ENCODE measurements around the gene PORCN.
A peak's percentile ranks its signal among the peaks of the same experiment; 100 is the strongest.
"Not testable (repeated sequence)": the region's sequence is repeated elsewhere in the genome, so short reads cannot be mapped to it uniquely, and the experiment has no call there.

The PORCN gene

DNA sequence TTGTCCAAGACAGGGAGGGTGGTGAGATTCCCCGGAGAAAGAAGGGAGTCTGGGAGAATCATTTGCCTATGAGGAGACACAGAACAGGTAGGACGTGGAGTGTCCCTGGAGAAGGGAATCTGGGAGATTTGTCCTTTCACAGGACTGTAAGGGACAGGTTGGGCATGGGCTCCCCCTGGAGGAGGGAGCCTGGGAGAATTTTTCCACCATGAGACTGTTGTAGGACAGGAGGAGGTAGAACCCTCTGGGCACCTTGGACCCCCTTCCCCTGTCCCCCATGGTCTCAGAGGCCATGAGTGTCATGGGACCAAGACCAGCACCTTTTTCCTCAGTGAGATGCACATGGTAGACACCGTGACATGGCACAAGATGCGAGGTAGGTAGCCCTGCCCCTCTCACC lies 2.8 kb downstream of the PORCN start:
- no peak overlapping the region for H3K27ac Mint-ChIP-seq
- H3K4me3 Mint-ChIP-seq: no peak overlapping the region
- H3K9me3 Mint-ChIP-seq: no peaks in the 10 kb centered on the region
- peaks cover 16 to 22% of the 10 kb centered on the region in 2 donors for H3K36me3 Mint-ChIP-seq
- peaks cover 0 to 4% of the 10 kb centered on the region in 2 donors for H3K27me3 Mint-ChIP-seq
- no peak for ATAC-seq (replicated peaks)
- no peak for DNase-seq
- peaks cover 18 to 29% of the 10 kb centered on the region in 2 donors for H3K4me1 Mint-ChIP-seq

DNA sequence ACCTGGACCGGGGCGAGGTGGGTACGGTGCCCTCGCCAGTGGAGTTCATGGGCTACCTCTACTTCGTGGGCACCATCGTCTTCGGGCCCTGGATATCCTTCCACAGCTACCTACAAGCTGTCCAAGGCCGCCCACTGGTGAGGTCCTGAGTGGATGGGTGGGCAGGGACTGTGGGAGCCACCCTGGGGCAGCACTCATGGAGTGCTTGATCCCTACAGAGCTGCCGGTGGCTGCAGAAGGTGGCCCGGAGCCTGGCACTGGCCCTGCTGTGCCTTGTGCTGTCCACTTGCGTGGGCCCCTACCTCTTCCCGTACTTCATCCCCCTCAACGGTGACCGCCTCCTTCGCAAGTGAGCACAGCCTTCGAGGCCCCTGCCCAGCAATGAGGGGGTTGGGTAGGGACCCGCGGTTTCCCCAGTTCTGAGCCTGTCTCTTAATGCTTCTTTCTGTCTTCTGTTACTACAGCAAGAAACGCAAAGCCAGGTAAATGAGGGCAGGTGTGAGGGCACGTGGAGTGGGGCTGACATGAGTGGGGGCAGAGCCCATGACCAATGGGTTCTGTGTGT lies 3.7 kb downstream of the PORCN start:
- no peak overlapping the region for H3K4me3 Mint-ChIP-seq
- H3K27ac Mint-ChIP-seq: no peak overlapping the region
- no peak for DNase-seq
- peaks cover 18 to 29% of the 10 kb centered on the region in 2 donors for H3K4me1 Mint-ChIP-seq
- H3K36me3 Mint-ChIP-seq: peaks cover 20 to 22% of the 10 kb centered on the region in 2 donors
- no peak for ATAC-seq (replicated peaks)
- H3K27me3 Mint-ChIP-seq: peaks cover 0 to 4% of the 10 kb centered on the region in 2 donors
- H3K9me3 Mint-ChIP-seq: no peaks in the 10 kb centered on the region

DNA sequence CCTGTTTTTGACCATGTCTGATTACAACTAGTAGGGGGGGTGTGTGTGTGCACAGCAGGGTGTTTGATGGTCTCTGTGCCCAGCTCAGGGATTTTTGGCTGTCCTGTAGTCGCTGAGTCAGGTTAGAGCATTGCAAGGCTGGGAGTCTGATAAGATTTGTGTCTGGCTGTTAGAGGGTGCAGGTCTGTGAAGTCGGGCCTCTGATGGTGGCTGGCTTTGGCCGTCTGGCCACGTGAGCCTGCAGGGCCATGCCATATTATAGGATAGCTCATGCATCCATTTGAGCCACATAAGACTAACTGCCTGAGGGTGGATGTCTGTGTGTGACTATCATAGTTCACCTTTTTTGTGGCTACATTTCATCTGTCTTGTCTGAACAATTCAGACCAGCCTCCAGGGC lies 4.9 kb downstream of the PORCN start:
- DNase-seq (no peak), ATAC-seq (replicated peaks) (no peak)
- no peak overlapping the region for H3K4me3 Mint-ChIP-seq
- peaks cover 20 to 22% of the 10 kb centered on the region in 2 donors for H3K36me3 Mint-ChIP-seq
- no peak overlapping the region for H3K27ac Mint-ChIP-seq
- H3K4me1 Mint-ChIP-seq: peaks cover 15 to 24% of the 10 kb centered on the region in 2 donors
- no peaks in the 10 kb centered on the region for H3K9me3 Mint-ChIP-seq
- peaks cover 0 to 4% of the 10 kb centered on the region in 2 donors for H3K27me3 Mint-ChIP-seq

DNA sequence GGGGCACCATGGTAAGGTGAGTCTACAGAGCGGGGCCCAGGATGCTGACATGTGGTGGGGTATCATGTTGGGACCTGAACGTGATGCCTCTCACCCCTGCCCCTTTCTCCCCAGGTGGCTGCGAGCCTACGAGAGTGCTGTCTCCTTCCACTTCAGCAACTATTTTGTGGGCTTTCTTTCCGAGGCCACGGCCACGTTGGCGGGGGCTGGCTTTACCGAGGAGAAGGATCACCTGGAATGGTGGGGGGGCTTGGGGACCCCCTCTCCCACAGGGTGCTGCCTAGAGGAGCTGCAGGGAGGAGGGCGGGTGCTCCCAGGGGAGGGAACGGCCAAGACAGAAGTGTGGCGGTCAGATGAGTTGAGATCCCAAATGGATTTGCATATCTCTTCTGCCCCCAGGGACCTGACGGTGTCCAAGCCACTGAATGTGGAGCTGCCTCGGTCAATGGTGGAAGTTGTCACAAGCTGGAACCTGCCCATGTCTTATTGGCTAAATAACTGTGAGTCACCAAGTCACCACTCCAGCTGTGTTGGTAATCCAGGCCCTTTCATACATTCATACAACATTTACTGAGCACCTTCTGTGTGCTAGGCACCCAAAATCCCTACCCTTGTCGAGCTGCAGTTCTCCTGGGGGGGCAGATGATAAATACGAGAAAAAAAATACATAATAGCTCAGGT lies 5.5 kb downstream of the PORCN start:
- peaks cover 20 to 22% of the 10 kb centered on the region in 2 donors for H3K36me3 Mint-ChIP-seq
- DNase-seq: no peak
- H3K4me1 Mint-ChIP-seq: peaks cover 13 to 22% of the 10 kb centered on the region in 2 donors
- peaks cover 0 to 4% of the 10 kb centered on the region in 2 donors for H3K27me3 Mint-ChIP-seq
- no peaks in the 10 kb centered on the region for H3K9me3 Mint-ChIP-seq
- no peak overlapping the region for H3K4me3 Mint-ChIP-seq
- H3K27ac Mint-ChIP-seq: no peak overlapping the region
- ATAC-seq (replicated peaks): no peak

DNA sequence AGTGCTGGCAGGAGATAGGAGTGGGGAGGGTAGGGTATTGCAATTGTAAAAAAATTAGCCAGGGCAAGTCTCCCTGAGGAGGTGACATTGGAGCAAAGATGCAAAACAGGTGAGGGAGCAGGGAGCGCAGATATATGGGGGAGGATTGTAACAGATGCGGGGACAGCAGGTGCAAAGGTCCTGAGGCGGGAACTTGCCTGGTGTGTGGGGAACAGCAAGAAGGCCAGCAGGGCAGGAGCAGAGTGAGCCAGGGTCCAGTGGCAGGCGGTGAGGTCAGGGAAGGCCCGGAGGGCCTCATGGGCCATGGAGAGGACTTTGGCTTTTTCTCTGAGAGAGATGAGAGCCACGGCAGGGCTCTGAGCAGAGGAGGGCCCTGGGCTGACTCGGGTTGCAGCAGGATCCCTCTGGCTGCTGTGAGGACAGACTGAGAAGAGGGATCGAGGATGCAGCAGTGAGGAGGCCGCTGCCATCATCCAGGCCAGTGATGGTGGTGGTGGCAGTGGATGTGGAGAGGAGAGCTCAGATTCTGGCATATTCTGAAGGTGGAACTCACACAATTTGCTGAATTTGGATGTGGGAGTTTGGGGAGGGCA lies 6.2 kb downstream of the PORCN start:
- no peak overlapping the region for H3K27ac Mint-ChIP-seq
- H3K4me3 Mint-ChIP-seq: no peak overlapping the region
- ATAC-seq (replicated peaks) (no peak), DNase-seq (no peak)
- peaks cover 6 to 15% of the 10 kb centered on the region in 2 donors for H3K4me1 Mint-ChIP-seq
- peaks cover 0 to 4% of the 10 kb centered on the region in 2 donors for H3K27me3 Mint-ChIP-seq
- H3K9me3 Mint-ChIP-seq: no peaks in the 10 kb centered on the region
- peaks cover 20% of the 10 kb centered on the region in 2 donors for H3K36me3 Mint-ChIP-seq

DNA sequence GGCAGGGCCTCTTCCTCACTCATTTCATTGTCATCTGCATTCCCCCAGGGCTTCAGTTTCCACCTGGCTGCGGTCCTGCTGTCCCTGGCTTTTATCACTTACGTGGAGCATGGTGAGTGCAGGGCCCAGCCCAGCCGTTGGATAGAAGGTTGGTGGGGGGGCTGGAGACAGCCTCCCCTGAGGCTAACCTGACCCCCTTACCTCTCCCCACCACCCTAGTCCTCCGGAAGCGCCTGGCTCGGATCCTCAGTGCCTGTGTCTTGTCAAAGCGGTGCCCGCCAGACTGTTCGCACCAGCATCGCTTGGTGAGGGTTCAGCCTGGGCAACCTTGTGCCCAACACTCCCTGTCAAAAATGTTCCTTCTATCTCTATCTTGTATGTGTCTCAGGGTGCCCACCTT lies 7.0 kb downstream of the PORCN start:
- Mint-ChIP-seq H3K9me3 (peaks cover 0 to 3% of the 10 kb centered on the region in 2 donors), H3K36me3 (peaks cover 20 to 23% of the 10 kb centered on the region in 2 donors), H3K27ac (no peak overlapping the region), H3K4me1 (peaks cover 5 to 15% of the 10 kb centered on the region in 2 donors), H3K4me3 (no peak overlapping the region), H3K27me3 (peaks cover 0 to 4% of the 10 kb centered on the region in 2 donors)
- no peak for DNase-seq
- no peak for ATAC-seq (replicated peaks)

DNA sequence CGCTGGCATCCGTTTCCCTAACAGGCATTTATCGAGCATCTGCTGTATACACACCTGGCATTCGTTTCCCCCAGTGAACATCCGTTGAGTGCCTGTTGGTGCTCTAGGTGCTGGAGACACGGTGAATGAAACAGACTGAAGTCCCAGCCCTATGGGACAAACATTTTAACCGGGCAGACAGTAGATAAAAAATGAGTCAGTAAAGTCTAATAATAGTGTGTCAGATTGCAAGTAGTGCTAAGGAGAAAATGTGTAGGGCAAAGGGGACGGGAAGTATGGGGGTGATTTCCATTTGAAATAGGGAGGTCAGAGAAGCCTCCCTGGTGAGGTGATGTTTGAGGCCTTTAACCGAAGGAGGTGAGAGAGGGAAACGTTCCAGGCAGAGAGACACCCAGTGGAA lies 7.5 kb downstream of the PORCN start:
- peaks cover 0 to 4% of the 10 kb centered on the region in 2 donors for H3K27me3 Mint-ChIP-seq
- peaks cover 0 to 5% of the 10 kb centered on the region in 2 donors for H3K9me3 Mint-ChIP-seq
- H3K36me3 Mint-ChIP-seq: peaks cover 16 to 20% of the 10 kb centered on the region in 2 donors
- no peak overlapping the region for H3K27ac Mint-ChIP-seq
- ATAC-seq (replicated peaks) (no peak), DNase-seq (no peak)
- H3K4me3 Mint-ChIP-seq: no peak overlapping the region
- peaks cover 6 to 15% of the 10 kb centered on the region in 2 donors for H3K4me1 Mint-ChIP-seq

DNA sequence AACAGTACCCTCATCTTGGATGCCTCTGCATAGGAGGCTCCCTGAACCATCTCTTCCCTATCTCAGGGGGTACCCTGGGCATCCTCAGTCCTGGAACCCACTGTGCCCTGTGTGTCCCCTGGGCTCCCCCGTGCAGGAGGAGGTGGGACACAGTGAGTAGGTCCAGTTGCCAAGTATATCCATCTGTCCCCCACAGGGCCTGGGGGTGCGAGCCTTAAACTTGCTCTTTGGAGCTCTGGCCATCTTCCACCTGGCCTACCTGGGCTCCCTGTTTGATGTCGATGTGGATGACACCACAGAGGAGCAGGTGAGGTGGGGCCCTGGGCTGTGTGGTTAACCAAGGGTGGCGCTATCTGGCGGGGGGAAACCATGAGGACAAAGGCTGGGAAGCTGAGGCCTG lies 8.2 kb downstream of the PORCN start:
- DNase-seq (no peak), ATAC-seq (replicated peaks) (no peak)
- peaks cover 13 to 17% of the 10 kb centered on the region in 2 donors for H3K36me3 Mint-ChIP-seq
- peaks cover 5 to 12% of the 10 kb centered on the region in 2 donors for H3K4me1 Mint-ChIP-seq
- no peak overlapping the region for H3K27ac Mint-ChIP-seq
- H3K9me3 Mint-ChIP-seq: peaks cover 0 to 5% of the 10 kb centered on the region in 2 donors
- peaks cover 0 to 3% of the 10 kb centered on the region in 2 donors for H3K27me3 Mint-ChIP-seq
- no peak overlapping the region for H3K4me3 Mint-ChIP-seq

DNA sequence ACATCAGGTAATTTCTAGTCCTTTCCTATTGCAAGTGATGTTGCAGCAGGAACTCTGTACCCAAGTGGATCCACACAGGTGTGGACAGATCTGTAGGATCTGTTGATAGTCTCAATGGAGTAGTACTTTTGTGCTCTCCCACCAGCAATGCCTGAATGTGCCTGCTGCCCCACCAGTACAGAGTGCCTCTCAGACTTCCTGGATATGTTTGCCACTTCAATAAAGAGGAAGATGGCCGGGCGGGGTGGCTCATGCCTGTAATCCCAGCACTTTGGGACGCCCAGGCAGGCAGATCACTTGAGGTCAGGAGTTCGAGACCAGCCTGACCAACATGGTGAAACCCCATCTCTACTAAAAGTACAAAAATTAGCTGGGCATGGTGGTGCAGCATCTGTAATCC lies 10.7 kb downstream of the PORCN start:
- not testable (repeated sequence) for ATAC-seq (replicated peaks); DNase-seq; H3K27ac Mint-ChIP-seq; H3K4me3 Mint-ChIP-seq; H3K9me3 Mint-ChIP-seq; H3K27me3 Mint-ChIP-seq
- Mint-ChIP-seq H3K4me1 (peaks cover 9 to 17% of the 10 kb centered on the region in 2 donors), H3K36me3 (peaks cover 16 to 19% of the 10 kb centered on the region in 2 donors)

DNA sequence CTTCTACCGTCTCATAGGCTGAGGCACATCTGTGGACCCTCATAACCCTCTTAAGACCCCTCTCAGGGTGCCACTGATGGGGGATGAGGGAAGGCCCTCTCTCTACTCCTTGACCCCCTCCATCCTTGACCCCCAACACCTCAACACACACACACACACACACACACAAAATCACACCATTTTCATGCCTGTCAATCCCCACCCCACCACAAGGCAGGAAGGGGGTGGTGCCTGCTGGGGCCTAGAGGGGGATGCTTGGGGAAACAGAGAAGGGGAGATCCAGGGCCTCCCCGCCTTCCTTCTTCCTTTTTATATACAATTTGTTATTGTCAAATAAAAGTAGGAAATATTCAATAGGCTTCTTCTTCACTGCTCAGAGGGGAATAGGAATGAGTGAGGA lies 11.7 kb downstream of the PORCN start:
- DNase-seq: no peak

DNA sequence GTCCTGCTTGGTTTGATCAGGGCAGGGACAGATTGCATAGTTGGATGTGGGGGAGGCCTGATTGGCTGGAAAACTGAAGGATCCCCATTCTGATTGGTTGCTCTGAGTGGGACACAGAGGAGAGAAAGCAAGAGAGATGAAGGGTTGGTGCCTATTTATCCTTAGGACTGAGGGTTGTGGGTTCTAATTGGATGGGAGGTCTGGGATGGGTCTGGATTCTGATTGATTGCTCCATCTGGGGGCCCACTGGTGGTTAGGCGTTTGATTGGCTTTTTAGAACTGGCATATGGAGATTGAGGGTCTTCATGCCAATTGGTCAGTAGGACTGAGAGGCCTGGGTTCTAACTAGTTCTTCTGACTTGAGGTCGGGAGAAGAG lies 12.2 kb downstream of the PORCN start:
- peaks cover 10% of the 10 kb centered on the region in 2 donors for H3K36me3 Mint-ChIP-seq
- H3K27me3 Mint-ChIP-seq: no peaks in the 10 kb centered on the region
- peak overlapping the region; percentile 80 for H3K27ac Mint-ChIP-seq
- H3K9me3 Mint-ChIP-seq: peaks cover 0 to 8% of the 10 kb centered on the region in 2 donors
- ATAC-seq (replicated peaks) (peak in 1 of 2 donors; percentile 4), DNase-seq (no peak)
- peak overlapping the region; percentile 84 to 87 for H3K4me3 Mint-ChIP-seq
- H3K4me1 Mint-ChIP-seq: peaks cover 9 to 17% of the 10 kb centered on the region in 2 donors

More for the DNA sequence above, 11.7 kb downstream of the PORCN start:
- Mint-ChIP-seq H3K9me3 (peaks cover 0 to 8% of the 10 kb centered on the region in 2 donors), H3K27me3 (no peaks in the 10 kb centered on the region), H3K36me3 (peaks cover 10% of the 10 kb centered on the region in 2 donors), H3K27ac (peak overlapping the region; percentile 80), H3K4me3 (peak overlapping the region in 1 of 2 donors; percentile 87), H3K4me1 (peaks cover 9 to 17% of the 10 kb centered on the region in 2 donors)
- no peak for ATAC-seq (replicated peaks)

DNA sequence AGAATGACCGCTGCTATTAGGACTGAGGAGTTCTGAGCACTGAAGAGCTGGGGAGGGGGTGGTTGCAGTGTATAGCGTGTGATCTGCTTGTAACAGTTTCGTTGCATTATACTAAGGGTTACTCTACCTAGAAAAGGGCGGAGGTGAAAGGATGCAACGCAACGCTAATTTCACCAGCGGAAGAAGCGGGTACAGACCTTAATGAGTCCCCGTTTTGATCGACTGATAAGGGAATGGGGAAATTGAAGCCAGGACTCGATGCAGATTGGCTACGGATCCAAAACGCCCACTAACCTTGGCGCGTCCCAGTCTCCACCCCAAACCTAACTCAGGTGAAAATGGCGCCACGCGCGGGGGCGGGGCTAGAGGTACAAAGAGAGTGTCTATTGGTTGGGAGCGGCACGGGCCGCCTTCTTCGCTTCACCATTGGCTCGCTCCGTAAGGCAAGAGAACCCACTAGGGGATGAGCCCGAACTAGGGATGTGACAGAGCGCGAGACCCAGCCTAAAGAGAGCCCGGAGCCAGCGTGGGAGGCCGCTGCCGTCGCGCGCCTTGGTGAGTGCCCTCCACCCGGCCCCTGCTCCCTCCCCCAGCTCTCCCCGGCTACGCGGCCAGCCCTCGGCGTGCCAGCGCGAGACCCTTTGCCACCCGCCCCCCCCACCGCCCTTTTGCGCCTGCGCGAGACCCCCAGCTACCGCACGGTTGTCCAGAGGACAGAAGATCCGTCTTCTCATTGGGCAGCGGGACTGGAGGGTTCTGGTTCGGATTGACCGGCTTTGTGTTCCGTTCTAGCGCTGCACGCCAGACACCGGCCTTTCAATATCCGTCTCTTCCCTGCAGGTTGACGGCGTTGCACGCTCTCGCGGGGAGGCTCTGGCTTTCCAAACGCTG lies 12.8 kb downstream of the PORCN start, which contains the start of gene EBP:
TSS of gene EBP (plus strand) at position 456 of the 891 bp plus-strand sequence. CDS start 1,964 bp downstream, outside the sequence.
- peak; percentile 96 to 98 for ATAC-seq (replicated peaks)
- DNase-seq: peak; percentile 92
- Mint-ChIP-seq H3K9me3 (peaks cover 0 to 8% of the 10 kb centered on the region in 2 donors), H3K4me3 (peak within 1 kb of the TSS; percentile 84 to 87), H3K27me3 (no peaks in the 10 kb centered on the region), H3K4me1 (peaks cover 9 to 17% of the 10 kb centered on the region in 2 donors), H3K36me3 (peaks cover 10 to 12% of the 10 kb centered on the region in 2 donors), H3K27ac (peak within 1 kb of the TSS; percentile 80)

DNA sequence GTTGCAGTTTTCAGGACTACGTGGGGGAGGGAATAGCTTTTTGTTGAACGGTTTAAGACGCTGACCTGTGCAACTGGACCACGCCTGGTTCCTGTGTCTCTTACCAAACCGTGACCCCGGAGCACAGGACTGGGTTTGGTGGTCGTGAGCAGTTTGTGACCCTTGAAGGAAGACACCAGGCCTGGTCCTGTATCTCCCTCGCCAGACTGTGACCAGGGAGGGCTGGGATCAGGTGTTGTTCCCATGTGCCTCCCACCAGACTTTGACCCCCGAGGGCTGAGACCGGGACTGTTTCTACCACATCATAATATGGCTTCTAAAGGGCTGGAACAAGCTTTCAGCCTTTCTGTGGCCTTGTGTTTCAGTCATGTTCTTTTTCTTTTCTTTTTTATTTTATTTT lies 13.5 kb downstream of the PORCN start:
- H3K4me1 Mint-ChIP-seq: peaks cover 9 to 17% of the 10 kb centered on the region in 2 donors
- H3K9me3 Mint-ChIP-seq: peaks cover 0 to 8% of the 10 kb centered on the region in 2 donors
- peak overlapping the region; percentile 80 for H3K27ac Mint-ChIP-seq
- H3K36me3 Mint-ChIP-seq: peaks cover 10 to 14% of the 10 kb centered on the region in 2 donors
- no peaks in the 10 kb centered on the region for H3K27me3 Mint-ChIP-seq
- no peak for DNase-seq
- ATAC-seq (replicated peaks): no peak
- peak overlapping the region; percentile 84 to 87 for H3K4me3 Mint-ChIP-seq

DNA sequence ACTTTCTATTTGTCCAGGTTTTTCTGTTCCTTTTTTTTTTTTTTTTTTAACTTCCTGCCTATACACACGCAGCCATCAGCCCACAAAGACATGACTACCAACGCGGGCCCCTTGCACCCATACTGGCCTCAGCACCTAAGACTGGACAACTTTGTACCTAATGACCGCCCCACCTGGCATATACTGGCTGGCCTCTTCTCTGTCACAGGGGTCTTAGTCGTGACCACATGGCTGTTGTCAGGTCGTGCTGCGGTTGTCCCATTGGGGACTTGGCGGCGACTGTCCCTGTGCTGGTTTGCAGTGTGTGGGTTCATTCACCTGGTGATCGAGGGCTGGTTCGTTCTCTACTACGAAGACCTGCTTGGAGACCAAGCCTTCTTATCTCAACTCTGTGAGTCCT lies 14.9 kb downstream of the PORCN start:
- Mint-ChIP-seq H3K36me3 (peaks cover 17 to 20% of the 10 kb centered on the region in 2 donors), H3K4me1 (peaks cover 9 to 17% of the 10 kb centered on the region in 2 donors), H3K27ac (peak overlapping the region; percentile 57), H3K4me3 (peak overlapping the region; percentile 68 to 71), H3K9me3 (peaks cover 0 to 8% of the 10 kb centered on the region in 2 donors), H3K27me3 (no peaks in the 10 kb centered on the region)
- no peak for DNase-seq
- no peak for ATAC-seq (replicated peaks)
